Breast epithelium (tissue), 4 donors: ENCODE measurements around the gene MAOB. TPM values are rescaled to one million over a fixed set of nuclear protein-coding genes. Genes with fewer than 3 reads are reported as not detected.

ENCODE experiments used
- DNase-seq, 2 donors: peaks; one replicate each; pipeline ENCODE4 v3.0.0-alpha.2; 2019; ENCODE audit warnings: low spot score in 2 of 2
- H3K27ac ChIP-seq, 2 donors: fragments of 200-600 bp; sonication (generic) in 1 of 2; one replicate each; pipeline ENCODE4 v1.5.1; 2016 to 2019; ENCODE audit warnings: mild to moderate bottlenecking in 1 of 2
- H3K27me3 ChIP-seq, 2 donors: fragments of 200-600 bp; sonication (generic) in 1 of 2; one replicate each; pipeline versions ENCODE4 v1.5.1 to v1.6.0; 2017 to 2019; ENCODE audit warnings: control low read depth in 1 of 2, mild to moderate bottlenecking in 1 of 2
- H3K36me3 ChIP-seq: fragments of 200-600 bp; one replicate; pipeline ENCODE4 v1.5.1; 2019
- H3K4me1 ChIP-seq, 2 donors: fragments of 200-600 bp; sonication (generic); one replicate each; pipeline ENCODE4 v1.5.1; 2016 to 2019; ENCODE audit warnings: control low read depth in 1 of 2
- H3K4me3 ChIP-seq, 3 donors: fragments of 200-600 bp; sonication (generic); 1 replicate in 2 of 3; 2 replicates in 1 of 3; pipeline ENCODE4 v1.5.1; 2016 to 2019; ENCODE audit warnings: mild to moderate bottlenecking in 3 of 3, moderate library complexity in 2 of 3
- H3K9me3 ChIP-seq, 2 donors: fragments of 200-600 bp; sonication (generic) in 1 of 2; one replicate each; pipeline ENCODE4 v1.5.1; 2016 to 2019; ENCODE audit warnings: control low read depth in 1 of 2
- POLR2A ChIP-seq: fragments of 450-650 bp; IDR thresholded peaks from one replicate; pipeline ENCODE4 v1.6.1; 2016; ENCODE audit warnings: antibody characterized with exemption, mild to moderate bottlenecking, moderate library complexity
- POLR2AphosphoS5 ChIP-seq, 3 donors: sonication (generic); formaldehyde crosslinking; IDR thresholded peaks; one replicate each; pipeline ENCODE4 v1.6.1; 2017; ENCODE audit warnings: antibody characterized with exemption in 3 of 3
- intact Hi-C: fragments of 100-400 bp; cut with DNase I; formaldehyde crosslinking; loops from one replicate; pipeline ENCODE4 v1.15.1; 2023; ENCODE audit warnings: low total_unique reads
- total RNA-seq, 3 donors: library from RNA; depleted of rRNA; stranded (reverse); fragments of >200 nt; gene quantifications; one replicate each; pipeline ENCODE4 v1.1.0, GENCODE V29; 2016
- TF ChIP-seq, protein P1 (sequence below), 3 donors: fragments of 450-650 bp; IDR thresholded peaks; one replicate each; pipeline ENCODE4 v1.5.1; 2016 to 2017; ENCODE audit warnings: antibody characterized with exemption in 3 of 3, mild to moderate bottlenecking in 3 of 3, moderate library complexity in 3 of 3

The MAOB gene
- total RNA-seq, 3 donors from 2014 or later = 42.0 to 46.0 (median 43.7) TPM

DNA sequence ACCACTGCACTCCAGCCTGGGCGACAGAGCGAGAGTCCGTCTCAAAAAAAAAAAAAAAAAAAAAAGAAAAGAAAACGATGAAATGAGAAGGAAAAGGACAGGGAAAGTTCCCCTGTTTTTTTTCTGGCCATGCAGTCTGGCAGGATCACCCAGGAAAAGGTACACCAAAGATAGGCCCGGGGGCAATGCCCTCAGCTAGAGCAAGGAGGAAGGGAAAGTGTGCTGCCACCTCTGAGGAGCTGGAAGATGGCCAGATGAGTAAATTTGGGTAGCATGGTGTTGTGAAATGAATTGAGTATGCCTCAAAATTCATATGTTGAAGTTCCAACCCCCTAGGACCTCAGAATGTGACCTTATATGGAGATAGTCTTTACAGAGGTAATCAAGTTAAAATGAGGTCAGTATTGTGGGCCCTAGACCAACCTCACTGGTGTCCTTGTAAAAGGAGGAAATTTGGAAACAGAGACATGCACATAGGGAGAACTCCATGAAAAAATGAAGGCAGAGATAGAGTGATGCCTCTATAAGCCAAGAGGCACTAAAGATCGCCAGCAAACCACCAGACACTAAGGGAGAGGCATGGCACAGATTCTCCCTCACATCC is 28.9 kb downstream of the MAOB start:
- Histone ChIP-seq H3K4me3 (no peak overlapping the region), H3K36me3 (no peaks in the 10 kb centered on the region), H3K9me3 (no peaks in the 10 kb centered on the region), H3K27ac (no peak overlapping the region), H3K4me1 (no peaks in the 10 kb centered on the region), H3K27me3 (peaks cover 0 to 40% of the 10 kb centered on the region in 2 donors)
- TF ChIP-seq, protein P1, sequence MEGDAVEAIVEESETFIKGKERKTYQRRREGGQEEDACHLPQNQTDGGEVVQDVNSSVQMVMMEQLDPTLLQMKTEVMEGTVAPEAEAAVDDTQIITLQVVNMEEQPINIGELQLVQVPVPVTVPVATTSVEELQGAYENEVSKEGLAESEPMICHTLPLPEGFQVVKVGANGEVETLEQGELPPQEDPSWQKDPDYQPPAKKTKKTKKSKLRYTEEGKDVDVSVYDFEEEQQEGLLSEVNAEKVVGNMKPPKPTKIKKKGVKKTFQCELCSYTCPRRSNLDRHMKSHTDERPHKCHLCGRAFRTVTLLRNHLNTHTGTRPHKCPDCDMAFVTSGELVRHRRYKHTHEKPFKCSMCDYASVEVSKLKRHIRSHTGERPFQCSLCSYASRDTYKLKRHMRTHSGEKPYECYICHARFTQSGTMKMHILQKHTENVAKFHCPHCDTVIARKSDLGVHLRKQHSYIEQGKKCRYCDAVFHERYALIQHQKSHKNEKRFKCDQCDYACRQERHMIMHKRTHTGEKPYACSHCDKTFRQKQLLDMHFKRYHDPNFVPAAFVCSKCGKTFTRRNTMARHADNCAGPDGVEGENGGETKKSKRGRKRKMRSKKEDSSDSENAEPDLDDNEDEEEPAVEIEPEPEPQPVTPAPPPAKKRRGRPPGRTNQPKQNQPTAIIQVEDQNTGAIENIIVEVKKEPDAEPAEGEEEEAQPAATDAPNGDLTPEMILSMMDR (IDR thresholded peaks at IDR 0.05) = no peak
- TF ChIP-seq POLR2AphosphoS5 (IDR thresholded peaks at IDR 0.05) (no peak), POLR2A (no peak)
- intact Hi-C loops = no loop called here
- no peak for DNase-seq

DNA sequence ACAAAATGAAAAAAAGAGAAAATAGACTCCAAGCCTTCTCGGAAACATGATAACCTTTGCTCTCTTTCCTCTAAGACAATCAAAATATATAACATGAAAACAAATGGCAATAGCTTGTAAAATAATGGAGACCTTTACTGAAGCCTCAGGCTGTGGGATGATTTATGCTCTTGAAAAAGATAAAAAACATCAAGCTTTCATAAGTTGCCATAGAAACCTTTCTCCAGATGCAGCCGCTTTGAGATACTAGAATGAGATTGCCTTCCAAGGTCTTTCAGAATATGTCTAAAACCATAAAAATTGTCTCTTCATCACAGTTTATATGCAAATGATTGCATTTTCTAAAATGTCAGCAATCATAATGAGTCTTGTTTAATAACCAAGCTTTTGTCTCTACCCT is 31.6 kb downstream of the MAOB start:
- Histone ChIP-seq H3K4me1 (no peaks in the 10 kb centered on the region), H3K27me3 (peaks cover 0 to 46% of the 10 kb centered on the region in 2 donors), H3K36me3 (no peaks in the 10 kb centered on the region), H3K27ac (no peak overlapping the region), H3K9me3 (no peaks in the 10 kb centered on the region), H3K4me3 (no peak overlapping the region)
- intact Hi-C loops = no loop called here
- TF ChIP-seq, protein P1 (IDR thresholded peaks at IDR 0.05) = no peak
- TF ChIP-seq POLR2A (no peak), POLR2AphosphoS5 (IDR thresholded peaks at IDR 0.05) (no peak)
- no peak for DNase-seq

DNA sequence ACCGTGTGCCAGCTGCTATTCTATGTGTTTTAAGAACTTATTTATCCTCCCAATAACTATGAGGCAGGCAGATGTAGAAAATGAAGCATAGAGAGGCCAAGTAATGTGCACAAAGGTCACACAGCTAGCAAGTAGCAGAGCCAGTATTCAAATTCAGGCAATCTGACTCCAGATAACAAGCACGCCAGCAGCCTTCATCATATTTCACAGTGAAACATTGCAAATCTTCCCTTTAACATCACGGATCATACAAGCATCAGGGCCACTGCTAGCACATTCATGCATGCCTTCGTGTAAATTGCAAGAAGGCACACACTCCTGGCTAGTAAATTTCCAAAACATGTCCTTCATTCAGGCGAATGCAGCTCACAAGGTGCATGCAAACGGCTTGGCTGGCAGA is 33.1 kb downstream of the MAOB start:
- no peak for DNase-seq
- no peak overlapping the region for H3K27ac ChIP-seq
- peaks cover 0 to 52% of the 10 kb centered on the region in 2 donors for H3K27me3 ChIP-seq
- TF ChIP-seq POLR2A (no peak), POLR2AphosphoS5 (IDR thresholded peaks at IDR 0.05) (no peak)
- TF ChIP-seq, protein P1 (IDR thresholded peaks at IDR 0.05) = no peak
- H3K36me3 ChIP-seq = no peaks in the 10 kb centered on the region
- H3K4me1 ChIP-seq = no peaks in the 10 kb centered on the region
- intact Hi-C loops = no loop called here
- H3K4me3 ChIP-seq = no peak overlapping the region
- H3K9me3 ChIP-seq = no peaks in the 10 kb centered on the region

DNA sequence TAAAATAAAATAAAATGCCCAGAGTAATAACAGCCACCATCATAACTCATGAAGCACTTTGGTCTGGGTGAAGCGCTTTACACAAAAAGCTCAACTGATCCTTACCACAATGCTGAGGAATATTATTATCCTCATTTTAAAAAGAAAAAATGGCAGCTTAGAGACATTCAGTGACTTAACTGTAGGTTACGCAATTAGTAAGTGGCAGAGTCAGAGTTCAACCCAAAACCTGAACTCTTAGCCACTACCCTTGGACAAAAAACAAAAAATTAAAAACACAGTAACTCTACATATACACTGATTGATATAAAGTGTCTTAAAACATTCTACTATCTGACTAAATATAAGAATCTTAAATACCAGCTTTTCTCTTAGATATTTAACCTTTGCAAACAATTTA is 34.9 kb downstream of the MAOB start:
- Histone ChIP-seq H3K9me3 (no peaks in the 10 kb centered on the region), H3K27me3 (peaks cover 0 to 46% of the 10 kb centered on the region in 2 donors), H3K27ac (no peak overlapping the region), H3K4me3 (no peak overlapping the region), H3K4me1 (no peaks in the 10 kb centered on the region), H3K36me3 (no peaks in the 10 kb centered on the region)
- no peak for DNase-seq
- TF ChIP-seq POLR2A (no peak), POLR2AphosphoS5 (IDR thresholded peaks at IDR 0.05) (no peak)
- TF ChIP-seq, protein P1 (IDR thresholded peaks at IDR 0.05) = no peak
- intact Hi-C loops = no loop called here

DNA sequence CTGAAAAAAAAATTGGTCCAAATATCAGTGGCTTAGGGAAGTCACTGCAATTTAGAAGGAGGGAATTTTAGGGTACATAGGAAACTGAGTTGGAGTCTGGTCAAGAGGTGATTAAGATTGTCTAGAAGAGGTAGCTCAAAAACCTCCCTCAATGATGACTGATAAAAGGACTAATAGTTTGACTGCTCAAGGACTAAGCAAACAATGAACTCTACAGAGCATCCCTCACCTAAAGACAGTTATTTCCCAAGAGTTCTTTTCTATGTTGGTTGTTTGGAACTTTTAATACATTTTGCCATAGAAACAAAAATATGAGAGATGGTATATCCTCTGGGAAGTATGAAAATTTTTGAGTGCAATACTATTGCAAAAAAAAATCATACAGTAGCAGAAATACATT is 35.7 kb downstream of the MAOB start:
- Histone ChIP-seq H3K27ac (no peak overlapping the region), H3K27me3 (peaks cover 0 to 41% of the 10 kb centered on the region in 2 donors), H3K4me3 (no peak overlapping the region), H3K9me3 (no peaks in the 10 kb centered on the region), H3K4me1 (no peaks in the 10 kb centered on the region), H3K36me3 (no peaks in the 10 kb centered on the region)
- intact Hi-C loops = no loop called here
- no peak for DNase-seq
- TF ChIP-seq, protein P1 (IDR thresholded peaks at IDR 0.05) = no peak
- TF ChIP-seq POLR2A = no peak
- TF ChIP-seq POLR2AphosphoS5 (IDR thresholded peaks at IDR 0.05) = no peak
